B cell (primary cell): ENCODE data around the gene TNFRSF19. TPM values are rescaled to one million over a fixed set of nuclear protein-coding genes. Genes with fewer than 3 reads are reported as not detected.

Experiments used
- ATAC-seq: fragments of 200-7000 bp; cut with Tn5 transposase; one replicate; pipeline ENCODE4 v1.10.0; 2021; ENCODE audit warnings: low read depth, mild to moderate bottlenecking, moderate number of reproducible peaks, moderate library complexity
- CTCF ChIA-PET: fragments of 350-600 bp; sonication (Branson Sonifier 250); formaldehyde crosslinking; loops from one replicate; lab custom pipeline; 2021; ENCODE audit warnings: antibody characterized with exemption, inconsistent platforms; lab: Charles Lee
- POLR2A ChIA-PET: fragments of 350-600 bp; sonication (Branson Sonifier 250); formaldehyde crosslinking; loops from one replicate; lab custom pipeline; 2021; ENCODE audit warnings: antibody characterized with exemption; lab: Charles Lee
- DNase-seq: peaks from one replicate; pipeline ENCODE4 v3.0.0; 2013
- H2AFZ ChIP-seq: 2 replicates; pipeline ENCODE4 v1.6.1; 2012; ENCODE audit warnings: mild to moderate bottlenecking, low read depth, low read length; ENCODE audit not compliant: insufficient read depth, poor library complexity, severe bottlenecking
- H3K27ac ChIP-seq, 2 donors: 1 replicate in 1 of 2; 2 replicates in 1 of 2; pipeline ENCODE4 v1.5.1; 2012 to 2013; ENCODE audit warnings: low read length in 2 of 2, mild to moderate bottlenecking in 2 of 2, moderate library complexity in 1 of 2
- H3K27me3 ChIP-seq, 4 experiments: fragments of 200-600 bp in 1 of 4; sonication (generic) in 1 of 4; replicated peaks in 1 of 4; 1 replicate in 2 of 4; 2 replicates in 2 of 4; pipeline versions ENCODE4 v1.6.1 to v1.7.0; 2013 to 2016; ENCODE audit warnings: low read length in 3 of 4, mild to moderate bottlenecking in 2 of 4, mixed read lengths in 1 of 4, moderate library complexity in 1 of 4; ENCODE audit not compliant: insufficient read depth in 4 of 4, control insufficient read depth in 3 of 4; ENCODE audit errors: control extremely low read depth in 1 of 4
- H3K36me3 ChIP-seq, 2 experiments: replicated peaks in 1 of 2; 1 replicate in 1 of 2; 2 replicates in 1 of 2; pipeline versions ENCODE4 v1.6.1 to v1.7.1; 2013; ENCODE audit warnings: low read length in 1 of 2; ENCODE audit not compliant: insufficient read depth in 2 of 2, control insufficient read depth in 1 of 2; ENCODE audit errors: control extremely low read depth in 1 of 2, extremely low read depth in 1 of 2
- H3K4me1 ChIP-seq, 2 donors: fragments of 200-600 bp in 1 of 2; sonication (generic) in 1 of 2; 1 replicate in 1 of 2; 2 replicates in 1 of 2; pipeline versions ENCODE4 v1.5.1 to v1.6.1; 2013 to 2017; ENCODE audit warnings: low read length in 2 of 2; ENCODE audit not compliant: control insufficient read depth in 2 of 2, insufficient read depth in 2 of 2
- H3K4me2 ChIP-seq: replicated peaks from 2 replicates; pipeline ENCODE3; 2012; ENCODE audit warnings: mild to moderate bottlenecking, low read depth, low read length; ENCODE audit not compliant: poor library complexity, severe bottlenecking
- H3K4me3 ChIP-seq, 5 experiments: fragments of 200-600 bp in 1 of 5; sonication (generic) in 1 of 5; 1 replicate in 3 of 5; 2 replicates in 2 of 5; pipeline versions ENCODE4 v1.5.1 to v1.7.0; 2011 to 2016; ENCODE audit warnings: low read length in 4 of 5, mild to moderate bottlenecking in 4 of 5, low read depth in 2 of 5, control low read depth in 1 of 5, moderate library complexity in 1 of 5; ENCODE audit not compliant: insufficient read depth in 1 of 5; ENCODE audit errors: control extremely low read depth in 1 of 5, extremely low read depth in 1 of 5
- H3K79me2 ChIP-seq: fragments of 200-600 bp; sonication (generic); one replicate; pipeline ENCODE4 v1.6.0; 2016; ENCODE audit warnings: low read length; ENCODE audit not compliant: control insufficient read depth, insufficient read depth
- H3K9ac ChIP-seq: fragments of 200-600 bp; sonication (generic); 2 replicates; pipeline ENCODE4 v1.6.1; 2017; ENCODE audit warnings: mild to moderate bottlenecking, low read length, moderate library complexity
- H3K9me3 ChIP-seq, 3 donors: one replicate each; pipeline versions ENCODE4 v1.6.1 to v1.7.1; 2013; ENCODE audit warnings: low read length in 2 of 3; ENCODE audit not compliant: control insufficient read depth in 2 of 3, insufficient read depth in 1 of 3; ENCODE audit errors: control extremely low read depth in 1 of 3
- H4K20me1 ChIP-seq: 2 replicates; pipeline ENCODE4 v1.6.0; 2012; ENCODE audit warnings: mild to moderate bottlenecking, low read length; ENCODE audit not compliant: insufficient read depth, control insufficient read depth, poor library complexity, severe bottlenecking
- H3K27ac Mint-ChIP-seq: one replicate; pipeline ENCODE4 v1.8.0; 2021; ENCODE audit warnings: mixed read lengths
- H3K27me3 Mint-ChIP-seq: one replicate; pipeline ENCODE4 v1.8.0; 2021; ENCODE audit warnings: mixed read lengths
- H3K4me1 Mint-ChIP-seq: one replicate; pipeline ENCODE4 v1.8.0; 2021; ENCODE audit warnings: mixed read lengths
- H3K4me3 Mint-ChIP-seq: one replicate; pipeline ENCODE4 v1.8.0; 2021; ENCODE audit warnings: mixed read lengths
- H3K9me3 Mint-ChIP-seq: one replicate; pipeline ENCODE4 v1.8.0; 2022; ENCODE audit warnings: mixed read lengths; ENCODE audit not compliant: insufficient read depth
- EZH2 ChIP-seq: IDR thresholded peaks from 2 replicates; pipeline ENCODE4 v1.6.1; 2012; ENCODE audit warnings: borderline replicate concordance, low read depth, mild to moderate bottlenecking, moderate library complexity, low read length; ENCODE audit not compliant: insufficient read depth, poor library complexity, severe bottlenecking
- WGBS: methylation state at CpG from one replicate; pipeline ENCODE4 v1.1.5; 2013; ENCODE audit warnings: missing lambda C conversion rate; ENCODE audit not compliant: insufficient coverage; 5-methylcytosine and 5-hydroxymethylcytosine counted together
- intact Hi-C: fragments of 100-400 bp; cut with micrococcal nuclease; formaldehyde crosslinking; loops from one replicate; pipeline ENCODE4 v1.10.0; 2022
- polyA plus RNA-seq: library from polyadenylated mRNA; depleted of rRNA; stranded (reverse); fragments of >200 nt; gene quantifications from 2 replicates; pipeline ENCODE4 v1.2.3, GENCODE V29; 2012
- total RNA-seq, 2 donors: library from RNA; stranded (reverse); fragments of 120-200 nt in 1 of 2; gene quantifications; 1 replicate in 1 of 2; 2 replicates in 1 of 2; pipeline versions ENCODE4 v1.2.3 to v1.2.4, GENCODE V29; 2013 to 2022
- TF ChIP-seq, protein P1 (sequence below): fragments of 200-600 bp; IDR thresholded peaks from one replicate; pipeline ENCODE4 v1.8.0; 2022; ENCODE audit warnings: antibody characterized with exemption, mild to moderate bottlenecking

TNFRSF19 gene
- total and polyA plus RNA-seq, 2 donors (not counting 1 experiment from before 2014, with no cell fraction given), result 0.36 TPM; not detected in 1

DNA sequence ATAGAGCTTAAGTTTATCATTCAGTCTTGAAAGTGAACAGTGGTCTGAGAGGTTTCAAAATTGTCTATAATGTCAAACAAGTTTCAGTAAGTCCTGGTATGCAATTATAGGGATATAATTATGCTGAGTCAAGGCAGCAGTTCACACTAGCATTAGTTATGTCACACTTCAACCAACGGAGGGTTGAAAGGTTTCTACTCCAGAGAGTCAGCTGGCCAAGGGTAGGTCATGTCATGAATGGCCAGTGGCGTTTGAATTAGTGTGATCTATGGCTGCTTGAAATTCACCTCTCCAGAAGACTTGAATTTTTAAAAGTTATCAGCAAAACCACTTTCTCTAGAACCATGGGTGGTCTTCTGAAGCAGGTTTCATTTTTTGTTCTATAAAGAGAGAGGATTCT, 108.6 kb downstream of the TNFRSF19 start:
- Histone ChIP-seq H4K20me1 (no peaks in the 10 kb centered on the region), H3K79me2 (no peaks in the 10 kb centered on the region), H3K4me1 (no peaks in the 10 kb centered on the region), H3K4me3 (no peak overlapping the region), H3K9me3 (peaks cover 0 to 13% (median 4%) of the 10 kb centered on the region in 3 donors), H3K4me2 (no peak overlapping the region), H3K27me3 (peaks cover 0 to 21% (median 5%) of the 10 kb centered on the region in 4 experiments), H2AFZ (no peak overlapping the region), H3K9ac (no peak overlapping the region), H3K27ac (no peak overlapping the region), H3K36me3 (no peaks in the 10 kb centered on the region)
- DNase-seq (no peak), ATAC-seq (no peak)
- CTCF ChIA-PET, result interaction anchor here (0.8 kb wide), 1 partner anchor 168 kb away, joined by 5 read pairs; no protein-coding TSS in a partner anchor
- TF ChIP-seq, protein P1, sequence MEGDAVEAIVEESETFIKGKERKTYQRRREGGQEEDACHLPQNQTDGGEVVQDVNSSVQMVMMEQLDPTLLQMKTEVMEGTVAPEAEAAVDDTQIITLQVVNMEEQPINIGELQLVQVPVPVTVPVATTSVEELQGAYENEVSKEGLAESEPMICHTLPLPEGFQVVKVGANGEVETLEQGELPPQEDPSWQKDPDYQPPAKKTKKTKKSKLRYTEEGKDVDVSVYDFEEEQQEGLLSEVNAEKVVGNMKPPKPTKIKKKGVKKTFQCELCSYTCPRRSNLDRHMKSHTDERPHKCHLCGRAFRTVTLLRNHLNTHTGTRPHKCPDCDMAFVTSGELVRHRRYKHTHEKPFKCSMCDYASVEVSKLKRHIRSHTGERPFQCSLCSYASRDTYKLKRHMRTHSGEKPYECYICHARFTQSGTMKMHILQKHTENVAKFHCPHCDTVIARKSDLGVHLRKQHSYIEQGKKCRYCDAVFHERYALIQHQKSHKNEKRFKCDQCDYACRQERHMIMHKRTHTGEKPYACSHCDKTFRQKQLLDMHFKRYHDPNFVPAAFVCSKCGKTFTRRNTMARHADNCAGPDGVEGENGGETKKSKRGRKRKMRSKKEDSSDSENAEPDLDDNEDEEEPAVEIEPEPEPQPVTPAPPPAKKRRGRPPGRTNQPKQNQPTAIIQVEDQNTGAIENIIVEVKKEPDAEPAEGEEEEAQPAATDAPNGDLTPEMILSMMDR, result no peak
- no peak for TF ChIP-seq EZH2
- Mint-ChIP-seq H3K27me3 (peaks cover 35% of the 10 kb centered on the region), H3K27ac (no peak overlapping the region), H3K4me3 (no peak overlapping the region), H3K9me3 (no peaks in the 10 kb centered on the region), H3K4me1 (no peaks in the 10 kb centered on the region)
- no CpG with 5 or more reads among the region's 2 CpGs for WGBS
- intact Hi-C loops, result no loop called here
- POLR2A ChIA-PET, result no interaction called here

DNA sequence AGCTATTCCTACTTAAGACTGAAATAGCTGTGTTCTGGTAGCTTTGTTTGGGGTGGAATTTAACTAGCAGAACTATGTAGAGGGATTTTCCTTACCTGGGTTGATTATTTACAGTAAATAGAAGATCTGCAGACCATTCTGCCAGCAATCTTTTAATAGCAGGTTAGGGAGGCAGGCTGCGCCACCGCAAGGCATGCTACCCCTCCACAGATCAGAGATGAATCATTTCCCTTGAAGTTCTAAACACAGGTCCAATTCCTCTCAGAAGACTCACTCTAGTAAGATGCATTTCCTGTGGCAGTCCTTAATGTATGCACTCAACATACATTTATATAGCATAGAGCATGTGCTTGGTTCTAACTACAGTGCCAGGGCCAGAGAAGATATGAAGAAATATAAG, 109.0 kb downstream of the TNFRSF19 start:
- no peaks in the 10 kb centered on the region for H3K79me2 ChIP-seq
- H3K36me3 ChIP-seq, result no peaks in the 10 kb centered on the region
- no peaks in the 10 kb centered on the region for H3K4me1 ChIP-seq
- H3K27ac ChIP-seq, result no peak overlapping the region
- H3K4me1 Mint-ChIP-seq, result no peaks in the 10 kb centered on the region
- DNase-seq (no peak), ATAC-seq (no peak)
- H3K9me3 Mint-ChIP-seq, result no peaks in the 10 kb centered on the region
- no peak overlapping the region for H2AFZ ChIP-seq
- H3K27me3 ChIP-seq, result peaks cover 0 to 21% (median 5%) of the 10 kb centered on the region in 4 experiments
- H3K9me3 ChIP-seq, result peaks cover 0 to 13% (median 8%) of the 10 kb centered on the region in 3 donors
- H4K20me1 ChIP-seq, result no peaks in the 10 kb centered on the region
- POLR2A ChIA-PET, result no interaction called here
- CTCF ChIA-PET, result interaction anchor here (0.8 kb wide), 1 partner anchor 168 kb away, joined by 5 read pairs; no protein-coding TSS in a partner anchor
- intact Hi-C loops, result no loop called here
- WGBS, result no CpG with 5 or more reads among the region's 2 CpGs
- H3K4me2 ChIP-seq, result no peak overlapping the region
- no peak overlapping the region for H3K4me3 ChIP-seq
- no peak overlapping the region for H3K27ac Mint-ChIP-seq
- TF ChIP-seq EZH2, result no peak
- TF ChIP-seq, protein P1, result no peak
- H3K9ac ChIP-seq, result no peak overlapping the region
- H3K27me3 Mint-ChIP-seq, result peaks cover 35% of the 10 kb centered on the region
- no peak overlapping the region for H3K4me3 Mint-ChIP-seq
